MM.1S (cell line): ENCODE measurements around the gene RFXANK.
A peak's percentile ranks its signal among the peaks of the same experiment; 100 is the strongest.

Experiments
- DNase-seq: peaks from one replicate; pipeline ENCODE4 v3.0.0-alpha.2; 2015
- H2AFZ ChIP-seq: fragments of 300-600 bp; sonication (generic); 2 replicates; pipeline ENCODE4 v1.6.0; 2016; ENCODE audit warnings: antibody characterized with exemption, low read length
- H3F3A ChIP-seq: fragments of 300-600 bp; sonication (generic); 2 replicates; pipeline ENCODE4 v1.6.1; 2016; ENCODE audit warnings: mild to moderate bottlenecking, antibody characterized with exemption, low read length, moderate library complexity, mixed read lengths; ENCODE audit not compliant: insufficient read depth
- H3K27ac ChIP-seq: fragments of 300-600 bp; sonication (generic); 2 replicates; pipeline ENCODE4 v1.5.1; 2016; ENCODE audit warnings: mild to moderate bottlenecking, low read length
- H3K27me3 ChIP-seq: fragments of 300-600 bp; sonication (generic); replicated peaks from 2 replicates; pipeline ENCODE4 v1.6.0; 2016; ENCODE audit warnings: low read length; ENCODE audit not compliant: insufficient read depth
- H3K36me3 ChIP-seq: fragments of 300-600 bp; sonication (generic); replicated peaks from 2 replicates; pipeline ENCODE4 v1.6.1; 2016; ENCODE audit warnings: mild to moderate bottlenecking, low read length, mixed read lengths; ENCODE audit not compliant: insufficient read depth
- H3K4me1 ChIP-seq: fragments of 300-600 bp; sonication (generic); 2 replicates; pipeline ENCODE4 v1.6.1; 2016; ENCODE audit warnings: low read length, mixed read lengths
- H3K4me2 ChIP-seq: fragments of 300-600 bp; sonication (generic); 2 replicates; pipeline ENCODE4 v1.6.0; 2016; ENCODE audit warnings: low read depth, low read length
- H3K4me3 ChIP-seq: fragments of 300-600 bp; sonication (generic); 2 replicates; pipeline ENCODE4 v1.5.1; 2016; ENCODE audit warnings: low read length, mixed read lengths
- H3K79me2 ChIP-seq: fragments of 300-600 bp; sonication (generic); 2 replicates; pipeline ENCODE4 v1.6.1; 2016; ENCODE audit warnings: mixed run types, low read length, mixed read lengths
- H3K9ac ChIP-seq: fragments of 300-600 bp; sonication (generic); 2 replicates; pipeline ENCODE4 v1.6.1; 2016; ENCODE audit warnings: low read length, mixed read lengths
- H3K9me2 ChIP-seq: fragments of 300-600 bp; sonication (generic); replicated peaks from 2 replicates; pipeline ENCODE4 v1.6.1; 2016; ENCODE audit warnings: mild to moderate bottlenecking, low read length, mixed read lengths; ENCODE audit not compliant: insufficient read depth
- H3K9me3 ChIP-seq: fragments of 300-600 bp; sonication (generic); replicated peaks from 2 replicates; pipeline ENCODE4 v1.6.1; 2016; ENCODE audit warnings: mild to moderate bottlenecking, low read length, mixed read lengths; ENCODE audit not compliant: insufficient read depth
- H4K20me1 ChIP-seq: fragments of 300-600 bp; sonication (generic); 2 replicates; pipeline ENCODE4 v1.6.1; 2016; ENCODE audit warnings: mild to moderate bottlenecking, low read length, moderate library complexity, mixed read lengths; ENCODE audit not compliant: insufficient read depth
- CTCF ChIP-seq: fragments of 300-600 bp; sonication (generic); IDR thresholded peaks from 2 replicates; pipeline ENCODE4 v1.5.1; 2016; ENCODE audit warnings: antibody characterized with exemption, low read length, mixed read lengths
- EZH2 ChIP-seq: fragments of 300-600 bp; sonication (generic); optimal IDR thresholded peaks from 2 replicates; pipeline ENCODE3; 2017; ENCODE audit warnings: low read depth, mild to moderate bottlenecking, antibody characterized with exemption, low read length, mixed read lengths
- EZH2phosphoT487 ChIP-seq: fragments of 300-600 bp; sonication (generic); IDR thresholded peaks from 2 replicates; pipeline ENCODE4 v1.6.1; 2018; ENCODE audit warnings: antibody characterized with exemption, low read length

The RFXANK gene

GRCh38 chr19:19192078-19192882, at the start of gene RFXANK, which contains the start of gene BORCS8:
Gene RFXANK, plus strand, starts transcription at chr19:19192258. Its CDS starts 1,689 bp downstream, at chr19:19193947.
Gene BORCS8, minus strand, starts transcription at chr19:19192152. Its CDS starts 35 bp downstream, at chr19:19192117.
- peak within 1 kb of the TSS; percentile 99 for H2AFZ ChIP-seq
- peak within 1 kb of the TSS; percentile 79 for H3K4me2 ChIP-seq
- peaks cover 15% of the 10 kb centered on the region; the same call in 1 of the 2 replicates for H3K4me1 ChIP-seq
- DNase-seq, result peak; percentile 99
- peak within 1 kb of the TSS; percentile 76 for H3K4me3 ChIP-seq
- peak within 1 kb of the TSS; percentile 83 for H3K27ac ChIP-seq
- H3K79me2 ChIP-seq, result peaks cover 38% of the 10 kb centered on the region
- no peaks in the 10 kb centered on the region for H3K27me3 ChIP-seq
- no peaks in the 10 kb centered on the region for H3K9me3 ChIP-seq
- no peaks in the 10 kb centered on the region; the same call in 1 of the 2 replicates for H4K20me1 ChIP-seq
- H3K36me3 ChIP-seq, result no peaks in the 10 kb centered on the region
- peak within 1 kb of the TSS; percentile 91 for H3K9ac ChIP-seq
- no peak for TF ChIP-seq EZH2phosphoT487
- TF ChIP-seq CTCF, result no peak
- no peak for TF ChIP-seq EZH2
- no peaks in the 10 kb centered on the region for H3K9me2 ChIP-seq
- H3F3A ChIP-seq, result 0 out of 2 replicates have a peak, but pooled peaks cover 8% of the 10 kb centered on the region

- Histone ChIP-seq H3K9me3 (no peaks in the 10 kb centered on the region), H3K79me2 (peaks cover 6% of the 10 kb centered on the region), H3K9ac (no peak overlapping the region), H3K27me3 (no peaks in the 10 kb centered on the region), H3K4me1 (peaks cover 3% of the 10 kb centered on the region), H3K36me3 (no peaks in the 10 kb centered on the region), H3K4me3 (no peak overlapping the region), H3K4me2 (no peak overlapping the region), H3F3A (no peaks in the 10 kb centered on the region), H3K9me2 (no peaks in the 10 kb centered on the region), H2AFZ (no peak overlapping the region), H3K27ac (no peak overlapping the region), H4K20me1 (no peaks in the 10 kb centered on the region)
- no peak for TF ChIP-seq CTCF
- no peak for TF ChIP-seq EZH2
- TF ChIP-seq EZH2phosphoT487, result no peak
- DNase-seq, result no peak
Measured at GRCh38 chr19:19142347-19142746, 49.7 kb upstream of the RFXANK start.

GRCh38 chr19:19145281-19145680, 46.8 kb upstream of the RFXANK start:
- Histone ChIP-seq H3K27ac (no peak overlapping the region), H3F3A (no peaks in the 10 kb centered on the region), H3K9me2 (no peaks in the 10 kb centered on the region), H4K20me1 (no peaks in the 10 kb centered on the region), H3K9me3 (no peaks in the 10 kb centered on the region), H3K4me1 (no peaks in the 10 kb centered on the region), H3K4me2 (peak overlapping the region; percentile 91; the same call in 1 of the 2 replicates), H3K4me3 (no peak overlapping the region), H2AFZ (peak overlapping the region; percentile 96), H3K9ac (no peak overlapping the region), H3K36me3 (no peaks in the 10 kb centered on the region), H3K27me3 (no peaks in the 10 kb centered on the region), H3K79me2 (no peaks in the 10 kb centered on the region)
- TF ChIP-seq CTCF, result no peak
- TF ChIP-seq EZH2, result no peak
- no peak for TF ChIP-seq EZH2phosphoT487
- DNase-seq, result no peak
